Sigmoid colon (tissue), 4 donors: ENCODE results near the gene HSD17B12.

ENCODE experiments used
- EP300 ChIP-seq, 4 donors: sonication (generic); formaldehyde crosslinking; IDR thresholded peaks; one replicate each; pipeline ENCODE4 v1.6.1; 2017; ENCODE audit warnings: antibody characterized with exemption in 4 of 4
- POLR2A ChIP-seq, 2 donors: fragments of 450-650 bp; IDR thresholded peaks; one replicate each; pipeline ENCODE4 v1.6.1; 2016; ENCODE audit warnings: antibody characterized with exemption in 2 of 2, mild to moderate bottlenecking in 2 of 2, moderate library complexity in 2 of 2
- POLR2AphosphoS5 ChIP-seq, 4 donors: sonication (generic); formaldehyde crosslinking; IDR thresholded peaks; one replicate each; pipeline ENCODE4 v1.6.1; 2017; ENCODE audit warnings: antibody characterized with exemption in 4 of 4
- TF ChIP-seq, protein P1 (sequence below), 4 experiments: fragments of 450-650 bp in 3 of 4; fragments of 200-600 bp in 1 of 4; IDR thresholded peaks; one replicate each; pipeline ENCODE4 v1.5.1; 2016 to 2019; ENCODE audit warnings: antibody characterized with exemption in 4 of 4, mild to moderate bottlenecking in 3 of 4, moderate library complexity in 2 of 4

DNA sequence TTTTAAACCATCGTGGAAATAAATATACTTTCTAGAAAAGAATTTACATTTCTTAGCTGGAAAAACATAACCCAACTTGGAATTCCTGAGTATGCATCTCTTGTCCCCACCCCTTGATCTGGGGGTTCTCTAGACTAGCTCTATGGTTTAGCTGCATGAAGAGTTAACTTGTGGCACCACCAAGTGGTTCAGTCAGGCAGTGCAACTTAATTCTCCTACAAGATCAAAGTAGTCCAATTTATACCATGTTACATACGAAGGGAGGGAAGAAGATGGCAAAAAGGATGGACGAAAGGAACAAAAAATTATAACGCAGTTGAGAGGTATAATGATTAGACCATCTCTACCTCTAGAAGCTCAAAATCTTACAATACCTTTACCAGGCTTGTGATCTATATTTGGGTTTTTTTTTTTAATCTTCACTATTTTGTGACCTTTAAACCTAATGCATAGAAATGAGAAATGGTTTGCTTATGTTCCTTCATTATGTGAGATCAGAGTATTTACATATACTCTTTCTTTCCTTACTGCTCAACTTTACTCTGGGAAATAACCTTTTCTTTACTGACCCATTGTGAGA, 171.6 kb downstream of the HSD17B12 start:
- TF ChIP-seq, protein P1, sequence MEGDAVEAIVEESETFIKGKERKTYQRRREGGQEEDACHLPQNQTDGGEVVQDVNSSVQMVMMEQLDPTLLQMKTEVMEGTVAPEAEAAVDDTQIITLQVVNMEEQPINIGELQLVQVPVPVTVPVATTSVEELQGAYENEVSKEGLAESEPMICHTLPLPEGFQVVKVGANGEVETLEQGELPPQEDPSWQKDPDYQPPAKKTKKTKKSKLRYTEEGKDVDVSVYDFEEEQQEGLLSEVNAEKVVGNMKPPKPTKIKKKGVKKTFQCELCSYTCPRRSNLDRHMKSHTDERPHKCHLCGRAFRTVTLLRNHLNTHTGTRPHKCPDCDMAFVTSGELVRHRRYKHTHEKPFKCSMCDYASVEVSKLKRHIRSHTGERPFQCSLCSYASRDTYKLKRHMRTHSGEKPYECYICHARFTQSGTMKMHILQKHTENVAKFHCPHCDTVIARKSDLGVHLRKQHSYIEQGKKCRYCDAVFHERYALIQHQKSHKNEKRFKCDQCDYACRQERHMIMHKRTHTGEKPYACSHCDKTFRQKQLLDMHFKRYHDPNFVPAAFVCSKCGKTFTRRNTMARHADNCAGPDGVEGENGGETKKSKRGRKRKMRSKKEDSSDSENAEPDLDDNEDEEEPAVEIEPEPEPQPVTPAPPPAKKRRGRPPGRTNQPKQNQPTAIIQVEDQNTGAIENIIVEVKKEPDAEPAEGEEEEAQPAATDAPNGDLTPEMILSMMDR (IDR thresholded peaks at IDR 0.05), result peak in 3 of 4 experiments; percentile 40 to 65 (median 64)
- no peak for TF ChIP-seq POLR2A (IDR thresholded peaks at IDR 0.05)
- TF ChIP-seq EP300 (IDR thresholded peaks at IDR 0.05), result no peak
- TF ChIP-seq POLR2AphosphoS5 (IDR thresholded peaks at IDR 0.05), result no peak
